ENCODE results near the gene CNTNAP5.

Gene CNTNAP5

DNA sequence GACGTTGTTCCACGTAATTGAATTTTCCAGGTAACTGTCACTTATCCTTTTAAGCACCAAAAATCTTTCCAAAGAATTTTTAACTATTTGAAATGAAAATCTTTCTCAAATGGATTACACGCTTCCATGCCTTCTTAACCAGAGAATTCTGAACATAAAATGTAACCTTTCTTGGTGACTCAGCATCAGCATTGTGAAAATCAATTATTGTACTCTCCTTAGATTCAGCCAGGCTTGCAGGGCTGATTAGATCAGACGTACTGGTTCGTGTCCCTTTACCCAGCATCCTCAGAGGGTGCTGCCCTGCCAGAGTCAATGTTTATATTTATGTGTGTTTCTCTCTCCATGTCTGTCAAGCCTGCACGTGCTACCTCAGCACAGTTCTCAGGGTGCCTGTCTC is 623.9 kb downstream of the CNTNAP5 start:
- Histone ChIP-seq H2AFZ (ENCODE audit: low read length) (no peak overlapping the region), H3K9me2 (replicated peaks; ENCODE audit: insufficient read depth, low read length) (no peaks in the 10 kb centered on the region), H3K27ac (ENCODE audit: low read length) (no peak overlapping the region), H3K36me3 (replicated peaks; ENCODE audit: insufficient read depth, low read length) (no peaks in the 10 kb centered on the region), H3K4me2 (ENCODE audit: low read depth, low read length) (no peak overlapping the region), H3K9ac (ENCODE audit: low read length) (no peak overlapping the region), H3K79me2 (ENCODE audit: low read length) (no peaks in the 10 kb centered on the region), H3K27me3 (replicated peaks; ENCODE audit: insufficient read depth, low read length) (no peaks in the 10 kb centered on the region), H3K4me3 (ENCODE audit: low read length) (no peak overlapping the region), H4K20me1 (ENCODE audit: insufficient read depth, low read length) (no peaks in the 10 kb centered on the region), H3K9me3 (replicated peaks; ENCODE audit: insufficient read depth, low read length) (no peaks in the 10 kb centered on the region), H3F3A (ENCODE audit: insufficient read depth, low read length) (no peaks in the 10 kb centered on the region), H3K4me1 (ENCODE audit: low read length) (no peaks in the 10 kb centered on the region)
- no peak for TF ChIP-seq EZH2 (optimal IDR thresholded peaks at IDR 0.05; ENCODE audit: low read depth, low read length)
- TF ChIP-seq EZH2phosphoT487 (IDR thresholded peaks at IDR 0.05; ENCODE audit: low read length): no peak
- TF ChIP-seq, protein P1, sequence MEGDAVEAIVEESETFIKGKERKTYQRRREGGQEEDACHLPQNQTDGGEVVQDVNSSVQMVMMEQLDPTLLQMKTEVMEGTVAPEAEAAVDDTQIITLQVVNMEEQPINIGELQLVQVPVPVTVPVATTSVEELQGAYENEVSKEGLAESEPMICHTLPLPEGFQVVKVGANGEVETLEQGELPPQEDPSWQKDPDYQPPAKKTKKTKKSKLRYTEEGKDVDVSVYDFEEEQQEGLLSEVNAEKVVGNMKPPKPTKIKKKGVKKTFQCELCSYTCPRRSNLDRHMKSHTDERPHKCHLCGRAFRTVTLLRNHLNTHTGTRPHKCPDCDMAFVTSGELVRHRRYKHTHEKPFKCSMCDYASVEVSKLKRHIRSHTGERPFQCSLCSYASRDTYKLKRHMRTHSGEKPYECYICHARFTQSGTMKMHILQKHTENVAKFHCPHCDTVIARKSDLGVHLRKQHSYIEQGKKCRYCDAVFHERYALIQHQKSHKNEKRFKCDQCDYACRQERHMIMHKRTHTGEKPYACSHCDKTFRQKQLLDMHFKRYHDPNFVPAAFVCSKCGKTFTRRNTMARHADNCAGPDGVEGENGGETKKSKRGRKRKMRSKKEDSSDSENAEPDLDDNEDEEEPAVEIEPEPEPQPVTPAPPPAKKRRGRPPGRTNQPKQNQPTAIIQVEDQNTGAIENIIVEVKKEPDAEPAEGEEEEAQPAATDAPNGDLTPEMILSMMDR (IDR thresholded peaks at IDR 0.05; ENCODE audit: low read length): no peak
- DNase-seq: no peak

DNA sequence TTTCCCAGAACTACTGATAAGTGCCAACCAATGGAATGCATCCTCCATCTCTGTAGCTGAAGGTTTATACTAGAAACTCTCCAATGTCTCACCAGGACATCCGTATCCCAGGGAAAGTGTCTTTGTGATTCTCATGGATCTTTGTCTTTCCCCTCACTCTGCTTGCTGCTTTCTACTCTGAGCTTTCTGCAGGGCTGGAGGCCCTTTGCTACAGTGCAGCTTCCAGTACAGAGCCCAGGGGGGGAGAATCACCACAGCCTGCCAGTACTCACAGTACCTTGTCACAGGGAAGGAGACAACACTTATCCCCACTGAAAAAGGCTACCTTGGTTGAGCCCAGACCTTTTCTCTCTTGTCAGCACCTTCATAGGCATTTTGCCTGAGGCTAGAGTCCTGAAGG is 627.0 kb downstream of the CNTNAP5 start:
- H3K4me2 ChIP-seq (ENCODE audit: low read depth, low read length): no peak overlapping the region
- TF ChIP-seq EZH2 (optimal IDR thresholded peaks at IDR 0.05; ENCODE audit: low read depth, low read length): no peak
- no peak for TF ChIP-seq EZH2phosphoT487 (IDR thresholded peaks at IDR 0.05; ENCODE audit: low read length)
- TF ChIP-seq, protein P1 (IDR thresholded peaks at IDR 0.05; ENCODE audit: low read length): no peak
- H3K27ac ChIP-seq (ENCODE audit: low read length): no peak overlapping the region
- no peak overlapping the region for H2AFZ ChIP-seq (ENCODE audit: low read length)
- H3K9me3 ChIP-seq (replicated peaks; ENCODE audit: insufficient read depth, low read length): no peaks in the 10 kb centered on the region
- no peaks in the 10 kb centered on the region for H4K20me1 ChIP-seq (ENCODE audit: insufficient read depth, low read length)
- no peaks in the 10 kb centered on the region for H3K9me2 ChIP-seq (replicated peaks; ENCODE audit: insufficient read depth, low read length)
- no peaks in the 10 kb centered on the region for H3F3A ChIP-seq (ENCODE audit: insufficient read depth, low read length)
- H3K36me3 ChIP-seq (replicated peaks; ENCODE audit: insufficient read depth, low read length): no peaks in the 10 kb centered on the region
- no peaks in the 10 kb centered on the region for H3K4me1 ChIP-seq (ENCODE audit: low read length)
- H3K79me2 ChIP-seq (ENCODE audit: low read length): no peaks in the 10 kb centered on the region
- H3K9ac ChIP-seq (ENCODE audit: low read length): no peak overlapping the region
- no peak overlapping the region for H3K4me3 ChIP-seq (ENCODE audit: low read length)
- no peaks in the 10 kb centered on the region for H3K27me3 ChIP-seq (replicated peaks; ENCODE audit: insufficient read depth, low read length)
- no peak for DNase-seq

DNA sequence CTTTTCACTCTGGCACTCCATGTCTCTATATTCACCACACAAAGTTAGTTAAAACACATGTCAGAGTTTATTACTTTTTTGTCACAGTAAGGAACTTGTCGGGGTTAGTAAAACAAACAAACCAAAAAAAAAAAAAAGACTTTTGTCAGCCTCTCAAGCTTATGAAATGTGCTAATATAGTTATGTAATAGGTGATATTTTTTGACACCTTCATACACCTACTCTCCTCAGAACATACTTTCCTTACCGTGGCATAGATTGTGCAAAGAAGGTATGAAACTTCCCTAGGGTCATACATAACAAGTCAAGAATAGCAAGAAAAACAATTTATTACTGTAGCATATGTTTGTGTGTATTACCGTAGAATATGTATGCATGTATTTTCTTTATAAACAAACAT is 633.3 kb downstream of the CNTNAP5 start:
- no peak overlapping the region for H3K9ac ChIP-seq (ENCODE audit: low read length)
- H3K9me3 ChIP-seq (replicated peaks; ENCODE audit: insufficient read depth, low read length): no peaks in the 10 kb centered on the region
- DNase-seq: no peak

More for the DNA sequence above, 633.3 kb downstream of the CNTNAP5 start:
- H3K4me1 ChIP-seq (ENCODE audit: low read length): no peaks in the 10 kb centered on the region
- no peaks in the 10 kb centered on the region for H3K36me3 ChIP-seq (replicated peaks; ENCODE audit: insufficient read depth, low read length)
- no peak overlapping the region for H2AFZ ChIP-seq (ENCODE audit: low read length)
- H3K27ac ChIP-seq (ENCODE audit: low read length): no peak overlapping the region
- no peaks in the 10 kb centered on the region for H3K9me2 ChIP-seq (replicated peaks; ENCODE audit: insufficient read depth, low read length)
- H3K79me2 ChIP-seq (ENCODE audit: low read length): no peaks in the 10 kb centered on the region
- no peak overlapping the region for H3K4me3 ChIP-seq (ENCODE audit: low read length)
- H3K4me2 ChIP-seq (ENCODE audit: low read depth, low read length): no peak overlapping the region
- no peaks in the 10 kb centered on the region for H3F3A ChIP-seq (ENCODE audit: insufficient read depth, low read length)
- H4K20me1 ChIP-seq (ENCODE audit: insufficient read depth, low read length): no peaks in the 10 kb centered on the region
- no peaks in the 10 kb centered on the region for H3K27me3 ChIP-seq (replicated peaks; ENCODE audit: insufficient read depth, low read length)
- TF ChIP-seq EZH2 (optimal IDR thresholded peaks at IDR 0.05; ENCODE audit: low read depth, low read length) (no peak), EZH2phosphoT487 (IDR thresholded peaks at IDR 0.05; ENCODE audit: low read length) (no peak)
- TF ChIP-seq, protein P1 (IDR thresholded peaks at IDR 0.05; ENCODE audit: low read length): no peak

Measured in MM.1S (cell line).